A673 (cell line): Measurements from ENCODE around the gene KLF17. TPM values are rescaled to one million over a fixed set of nuclear protein-coding genes. Genes with fewer than 3 reads are reported as not detected.

Experiments
- BruUV-seq: library from RNA; stranded (reverse); fragments of 400-500 nt; replicated peaks from 2 replicates; lab custom pipeline; 2021; lab: Mats Ljungman, UMichigan
- CTCF ChIA-PET: fragments of 300-600 bp; sonication (Branson Sonifier 250); formaldehyde crosslinking; loops from one replicate; lab custom pipeline; 2022; ENCODE audit warnings: antibody characterized with exemption; lab: Charles Lee
- POLR2A ChIA-PET: fragments of 300-600 bp; sonication (Branson Sonifier 250); formaldehyde crosslinking; loops from one replicate; lab custom pipeline; 2022; ENCODE audit warnings: antibody characterized with exemption; ENCODE audit not compliant: low non-redundant PET; lab: Charles Lee
- DNase-seq: peaks from one replicate; pipeline ENCODE4 v3.0.0-alpha.2; 2015; ENCODE audit warnings: low spot score
- H3K27ac ChIP-seq: fragments of 200-600 bp; sonication (generic); 2 replicates; pipeline ENCODE4 v1.5.1; 2016; ENCODE audit warnings: mixed run types, low read depth, mild to moderate bottlenecking, mixed read lengths, antibody characterized with exemption, low read length; ENCODE audit not compliant: poor library complexity, severe bottlenecking
- H3K27me3 ChIP-seq: fragments of 200-600 bp; sonication (generic); replicated peaks from 2 replicates; pipeline ENCODE4 v1.6.1; 2017; ENCODE audit warnings: mixed run types, low read depth, mild to moderate bottlenecking, mixed read lengths, antibody characterized with exemption, low read length; ENCODE audit not compliant: insufficient read depth, poor library complexity
- H3K36me3 ChIP-seq: fragments of 200-600 bp; sonication (generic); 2 replicates; pipeline ENCODE4 v1.6.1; 2016; ENCODE audit warnings: mixed run types, mild to moderate bottlenecking, mixed read lengths, antibody characterized with exemption, low read length; ENCODE audit not compliant: insufficient read depth, poor library complexity, severe bottlenecking
- H3K4me1 ChIP-seq: fragments of 200-600 bp; sonication (generic); 2 replicates; pipeline ENCODE4 v1.6.1; 2017; ENCODE audit warnings: mixed run types, mild to moderate bottlenecking, mixed read lengths, antibody characterized with exemption, low read length; ENCODE audit not compliant: insufficient read depth, poor library complexity, severe bottlenecking
- H3K4me3 ChIP-seq: fragments of 200-600 bp; sonication (generic); 2 replicates; pipeline ENCODE4 v1.5.1; 2016; ENCODE audit warnings: low read depth, mixed run types, mild to moderate bottlenecking, mixed read lengths, low read length; ENCODE audit not compliant: poor library complexity, severe bottlenecking
- H3K9me3 ChIP-seq: fragments of 200-600 bp; sonication (generic); 2 replicates; pipeline ENCODE4 v1.6.1; 2016; ENCODE audit warnings: mixed run types, low read depth, mild to moderate bottlenecking, mixed read lengths, antibody characterized with exemption, low read length; ENCODE audit not compliant: poor library complexity, severe bottlenecking
- EZH2 ChIP-seq: fragments of 200-600 bp; sonication (generic); IDR thresholded peaks from 2 replicates; pipeline ENCODE4 v1.6.1; 2017; ENCODE audit warnings: borderline replicate concordance, low read depth, mild to moderate bottlenecking, mixed read lengths, antibody characterized with exemption, low read length; ENCODE audit not compliant: poor library complexity, severe bottlenecking
- intact Hi-C: fragments of 100-400 bp; cut with micrococcal nuclease; formaldehyde crosslinking; loops from one replicate; pipeline ENCODE4 v1.10.0; 2022; ENCODE audit not compliant: unreplicated experiment
- total RNA-seq: library from RNA; stranded (reverse); gene quantifications from 2 replicates; pipeline ENCODE4 v1.2.3, GENCODE V29; 2021
- TF ChIP-seq, protein P1 (sequence below): fragments of 300-800, 200-600 bp; sonication (generic); conservative IDR thresholded peaks from 2 replicates; pipeline ENCODE4 v1.5.1; 2017; ENCODE audit warnings: low read depth, mild to moderate bottlenecking, antibody characterized with exemption, low read length, moderate library complexity, mixed read lengths

KLF17 gene
- total RNA-seq, 1 experiment from 2014 or later, result not detected

DNA sequence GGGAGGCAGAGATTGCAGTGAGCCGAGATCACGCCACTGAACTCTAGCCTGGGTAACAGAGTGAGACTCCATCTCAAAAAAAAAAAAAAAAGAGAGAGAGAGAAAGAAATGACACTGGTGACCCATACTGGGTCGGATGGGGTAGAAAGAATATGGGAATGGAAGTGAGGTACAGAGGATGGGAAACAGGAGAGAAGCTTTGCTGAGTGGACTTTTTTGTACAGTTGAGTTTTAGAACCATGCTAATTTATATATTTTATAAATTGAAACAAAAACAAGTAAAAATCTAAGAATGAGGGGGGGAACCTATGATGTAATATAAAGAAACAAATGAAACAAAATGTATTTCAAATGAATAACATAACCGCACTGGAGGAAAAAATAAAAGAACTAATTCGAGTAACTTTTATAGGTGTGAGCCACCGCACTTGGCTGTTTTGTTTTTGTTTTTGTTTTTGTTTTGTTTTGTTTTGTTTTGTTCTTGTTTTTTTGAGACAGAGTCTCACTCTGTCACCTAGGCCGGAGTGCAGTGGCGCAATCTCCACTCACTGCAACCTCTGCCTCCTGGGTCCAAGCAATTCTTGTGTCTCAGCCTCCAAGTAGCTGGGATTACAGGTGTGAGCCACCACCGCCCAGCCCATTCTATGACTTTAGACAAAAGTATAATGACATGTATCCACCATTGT lies 18.3 kb upstream of the KLF17 start:
- no peaks in the 10 kb centered on the region for H3K9me3 ChIP-seq
- no peak overlapping the region for H3K4me3 ChIP-seq
- intact Hi-C loops, result loop anchor here (10.0 kb wide), 1 partner anchor 104 kb away; no protein-coding TSS in a partner anchor
- no peaks in the 10 kb centered on the region for H3K4me1 ChIP-seq
- peaks cover under 1% of the 10 kb centered on the region for H3K27me3 ChIP-seq
- no TSS peak for BruUV-seq
- ChIA-PET POLR2A (no interaction called here), CTCF (no interaction called here)
- H3K27ac ChIP-seq, result no peak overlapping the region
- no peak for DNase-seq
- no peaks in the 10 kb centered on the region for H3K36me3 ChIP-seq
- TF ChIP-seq, protein P1, sequence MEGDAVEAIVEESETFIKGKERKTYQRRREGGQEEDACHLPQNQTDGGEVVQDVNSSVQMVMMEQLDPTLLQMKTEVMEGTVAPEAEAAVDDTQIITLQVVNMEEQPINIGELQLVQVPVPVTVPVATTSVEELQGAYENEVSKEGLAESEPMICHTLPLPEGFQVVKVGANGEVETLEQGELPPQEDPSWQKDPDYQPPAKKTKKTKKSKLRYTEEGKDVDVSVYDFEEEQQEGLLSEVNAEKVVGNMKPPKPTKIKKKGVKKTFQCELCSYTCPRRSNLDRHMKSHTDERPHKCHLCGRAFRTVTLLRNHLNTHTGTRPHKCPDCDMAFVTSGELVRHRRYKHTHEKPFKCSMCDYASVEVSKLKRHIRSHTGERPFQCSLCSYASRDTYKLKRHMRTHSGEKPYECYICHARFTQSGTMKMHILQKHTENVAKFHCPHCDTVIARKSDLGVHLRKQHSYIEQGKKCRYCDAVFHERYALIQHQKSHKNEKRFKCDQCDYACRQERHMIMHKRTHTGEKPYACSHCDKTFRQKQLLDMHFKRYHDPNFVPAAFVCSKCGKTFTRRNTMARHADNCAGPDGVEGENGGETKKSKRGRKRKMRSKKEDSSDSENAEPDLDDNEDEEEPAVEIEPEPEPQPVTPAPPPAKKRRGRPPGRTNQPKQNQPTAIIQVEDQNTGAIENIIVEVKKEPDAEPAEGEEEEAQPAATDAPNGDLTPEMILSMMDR, result no peak
- TF ChIP-seq EZH2, result no peak

DNA sequence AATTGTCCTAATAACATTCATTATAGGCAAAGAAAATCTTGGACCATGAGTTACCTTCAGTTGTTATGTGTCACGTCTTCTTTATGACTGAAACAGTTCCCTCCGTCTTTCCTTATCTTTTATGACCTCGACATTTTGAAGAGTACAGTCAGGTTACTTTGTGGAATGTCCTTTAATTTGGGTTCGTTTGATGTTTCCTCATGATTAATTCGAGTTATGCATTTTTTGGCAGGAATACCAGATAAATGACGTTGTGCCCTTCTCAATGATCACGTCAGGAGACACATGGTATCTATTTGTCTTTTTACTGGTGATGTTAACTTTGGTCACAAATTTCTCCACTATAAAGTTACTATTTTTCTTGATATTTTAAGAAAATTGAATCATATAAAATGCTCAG lies 17.3 kb upstream of the KLF17 start:
- intact Hi-C loops, result loop anchor here (10.0 kb wide), 1 partner anchor 103 kb away; no protein-coding TSS in a partner anchor
- no peaks in the 10 kb centered on the region for H3K4me1 ChIP-seq
- DNase-seq, result no peak

DNA sequence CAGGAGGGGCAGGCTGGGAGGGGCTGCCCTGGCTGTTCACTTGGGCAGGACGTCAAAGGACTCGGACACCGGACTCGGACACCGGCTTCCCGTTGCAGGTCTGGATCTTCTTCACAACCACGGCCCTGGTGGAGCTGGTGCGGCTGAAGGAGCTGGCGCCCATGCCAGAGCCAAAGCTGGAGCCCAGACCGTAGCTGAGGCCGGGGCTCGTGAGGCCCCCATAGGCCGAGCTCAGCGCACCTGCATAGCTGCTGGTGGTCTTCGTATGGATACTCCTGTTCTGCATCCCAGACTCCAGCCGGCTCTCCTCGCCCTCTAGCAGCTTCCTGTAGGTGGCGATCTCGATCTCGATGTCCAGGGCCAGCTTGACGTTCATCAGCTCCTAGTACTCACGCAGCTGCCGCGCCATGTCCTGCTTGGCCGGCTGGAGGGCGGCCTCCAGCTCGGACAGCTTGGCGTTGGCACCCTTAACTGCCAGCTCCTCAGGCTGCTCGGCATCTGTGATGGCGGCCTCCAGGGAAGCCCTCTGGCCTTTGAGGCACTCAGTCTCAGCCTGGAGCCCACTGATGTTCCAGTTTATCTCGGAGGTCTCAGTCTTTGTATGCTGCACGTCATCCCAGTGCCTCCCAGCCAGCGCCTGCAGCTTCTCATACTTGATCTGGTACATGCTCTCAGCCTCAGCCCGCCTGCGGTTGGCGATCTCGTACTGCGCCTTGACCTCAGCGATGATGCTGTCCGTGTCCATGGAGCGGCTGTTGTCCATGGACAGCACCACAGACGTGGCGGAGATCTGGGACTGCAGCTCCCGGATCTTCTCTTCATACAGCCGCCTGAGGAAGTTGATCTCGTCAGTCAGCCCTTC lies 15.1 kb upstream of the KLF17 start:
- POLR2A ChIA-PET, result no interaction called here

More for the DNA sequence above, 17.3 kb upstream of the KLF17 start:
- Histone ChIP-seq H3K4me3 (no peak overlapping the region), H3K9me3 (no peaks in the 10 kb centered on the region), H3K27me3 (peaks cover 8% of the 10 kb centered on the region), H3K27ac (no peak overlapping the region), H3K36me3 (no peaks in the 10 kb centered on the region)
- ChIA-PET CTCF (no interaction called here), POLR2A (no interaction called here)
- no TSS peak for BruUV-seq
- no peak for TF ChIP-seq EZH2
- TF ChIP-seq, protein P1, result no peak

More for the DNA sequence above, 15.1 kb upstream of the KLF17 start:
- TF ChIP-seq, protein P1, result 0 out of 2 replicates have a peak, but pooled peaks have one; percentile 27
- TF ChIP-seq EZH2, result no peak
- Histone ChIP-seq H3K9me3 (no peaks in the 10 kb centered on the region), H3K4me3 (no peak overlapping the region), H3K27me3 (peaks cover 14% of the 10 kb centered on the region), H3K36me3 (no peaks in the 10 kb centered on the region), H3K4me1 (no peaks in the 10 kb centered on the region), H3K27ac (no peak overlapping the region)
- intact Hi-C loops, result loop anchor here (10.0 kb wide), 1 partner anchor 101 kb away; no protein-coding TSS in a partner anchor
- DNase-seq, result no peak
- no TSS peak for BruUV-seq
- CTCF ChIA-PET, result no interaction called here
